PC-3 (cell line): ENCODE data around the gene STRN3. TPM values are rescaled to one million over a fixed set of nuclear protein-coding genes. Genes with fewer than 3 reads are reported as not detected.
"Not testable (repeated sequence)": the region's sequence is repeated elsewhere in the genome, so short reads cannot be mapped to it uniquely, and the experiment has no call there.

Source experiments
- ATAC-seq: fragments of 200-7000 bp; cut with Tn5 transposase; 2 replicates; pipeline ENCODE4 v1.9.1; 2020; ENCODE audit warnings: mild to moderate bottlenecking, moderate library complexity
- BruUV-seq: library from RNA; stranded (reverse); fragments of 400-500 nt; replicated peaks from 2 replicates; lab custom pipeline; 2021; lab: Mats Ljungman, UMichigan
- CTCF ChIA-PET: fragments of 300-600 bp; sonication (Branson Sonifier 250); formaldehyde crosslinking; loops from one replicate; lab custom pipeline; 2022; ENCODE audit warnings: antibody characterized with exemption; lab: Charles Lee
- POLR2A ChIA-PET: fragments of 300-600 bp; sonication (Branson Sonifier 250); formaldehyde crosslinking; loops from one replicate; lab custom pipeline; 2022; ENCODE audit warnings: antibody characterized with exemption; ENCODE audit not compliant: unreplicated experiment; lab: Charles Lee
- DNase-seq: peaks from one replicate; pipeline ENCODE4 v3.0.0-alpha.2; 2015
- H2AFZ ChIP-seq: fragments of 300-600 bp; sonication (generic); 2 replicates; pipeline ENCODE4 v1.6.0; 2016; ENCODE audit warnings: antibody characterized with exemption, low read length
- H3F3A ChIP-seq: fragments of 300-600 bp; sonication (generic); one replicate; pipeline ENCODE4 v1.6.0; 2017; ENCODE audit warnings: antibody characterized with exemption, low read length, control low read depth, mild to moderate bottlenecking; ENCODE audit not compliant: unreplicated experiment
- H3K27ac ChIP-seq: fragments of 300-600 bp; sonication (generic); 2 replicates; pipeline ENCODE4 v1.5.1; 2016; ENCODE audit warnings: mild to moderate bottlenecking, low read length
- H3K27me3 ChIP-seq: fragments of 300-600 bp; sonication (generic); 2 replicates; pipeline ENCODE4 v1.6.1; 2016; ENCODE audit warnings: low read length, mixed read lengths
- H3K36me3 ChIP-seq: fragments of 300-600 bp; sonication (generic); 2 replicates; pipeline ENCODE4 v1.6.1; 2016; ENCODE audit warnings: low read depth, mixed run types, low read length, mixed read lengths
- H3K4me1 ChIP-seq: fragments of 300-600 bp; sonication (generic); 2 replicates; pipeline ENCODE4 v1.5.1; 2016; ENCODE audit warnings: low read length; ENCODE audit not compliant: insufficient read depth
- H3K4me2 ChIP-seq: fragments of 300-600 bp; sonication (generic); 2 replicates; pipeline ENCODE4 v1.6.0; 2016; ENCODE audit warnings: low read length
- H3K4me3 ChIP-seq: fragments of 300-600 bp; sonication (generic); 2 replicates; pipeline ENCODE4 v1.5.1; 2016; ENCODE audit warnings: mild to moderate bottlenecking, low read length, mixed read lengths
- H3K79me2 ChIP-seq: fragments of 300-600 bp; sonication (generic); 2 replicates; pipeline ENCODE4 v1.6.1; 2017; ENCODE audit warnings: low read length, mixed read lengths
- H3K9ac ChIP-seq: fragments of 300-600 bp; sonication (generic); 2 replicates; pipeline ENCODE4 v1.6.0; 2016; ENCODE audit warnings: mild to moderate bottlenecking, low read length
- H3K9me2 ChIP-seq: fragments of 300-600 bp; sonication (generic); replicated peaks from 2 replicates; pipeline ENCODE4 v1.6.1; 2016; ENCODE audit warnings: mixed run types, low read length, mixed read lengths
- H3K9me3 ChIP-seq: fragments of 300-600 bp; sonication (generic); 2 replicates; pipeline ENCODE4 v1.6.1; 2016; ENCODE audit warnings: low read length, mixed read lengths
- H4K20me1 ChIP-seq: fragments of 300-600 bp; sonication (generic); 2 replicates; pipeline ENCODE4 v1.6.1; 2016; ENCODE audit warnings: low read length, mixed read lengths
- EZH2 ChIP-seq: fragments of 300-600 bp; sonication (generic); IDR thresholded peaks from one replicate; pipeline ENCODE4 v1.6.1; 2017; ENCODE audit warnings: antibody characterized with exemption, mild to moderate bottlenecking, low read length; ENCODE audit not compliant: unreplicated experiment
- EZH2phosphoT487 ChIP-seq: fragments of 300-600 bp; sonication (generic); IDR thresholded peaks from 2 replicates; pipeline ENCODE4 v1.6.1; 2018; ENCODE audit warnings: mild to moderate bottlenecking, antibody characterized with exemption, low read length, borderline replicate concordance
- intact Hi-C: fragments of 100-400 bp; cut with micrococcal nuclease; formaldehyde crosslinking; loops from 2 replicates; pipeline ENCODE4 v1.9.0; 2023
- total RNA-seq: library from RNA; depleted of rRNA; stranded (reverse); fragments of >200 nt; gene quantifications from 2 replicates; pipeline ENCODE4 v1.2.3, GENCODE V29; 2014
- TF ChIP-seq, protein P1 (sequence below): fragments of 300-600 bp; sonication (generic); conservative IDR thresholded peaks from 2 replicates; pipeline ENCODE4 v1.5.1; 2017; ENCODE audit warnings: antibody characterized with exemption, low read depth, mild to moderate bottlenecking, low read length

STRN3 gene
- total RNA-seq, 1 experiment from 2014 or later: 41.4 TPM

DNA sequence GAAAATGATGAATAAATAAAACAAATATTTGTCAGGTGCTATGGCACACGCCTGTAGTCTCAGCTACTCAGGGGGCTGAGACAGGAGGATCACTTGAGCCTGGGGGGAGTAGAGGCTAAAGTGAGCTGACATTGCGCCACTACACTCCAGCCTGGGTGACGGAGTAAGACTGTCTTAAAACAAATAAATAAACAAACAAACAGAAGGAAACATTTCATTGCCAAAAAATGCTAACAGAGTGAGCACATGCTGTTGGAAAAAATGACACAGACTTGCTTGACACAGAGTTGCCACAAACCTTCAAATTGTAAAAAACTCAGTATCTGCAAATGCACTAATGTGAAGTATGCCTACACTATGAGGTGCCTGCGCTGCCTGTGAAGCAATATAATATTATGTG, 51.6 kb downstream of the STRN3 start:
- Histone ChIP-seq H3K4me1 (peaks cover 49% of the 10 kb centered on the region), H3F3A (no peaks in the 10 kb centered on the region), H3K27ac (peak overlapping the region; percentile 2; the same call in 1 of the 2 replicates), H3K79me2 (peaks cover 96% of the 10 kb centered on the region), H3K27me3 (no peaks in the 10 kb centered on the region), H3K36me3 (no peaks in the 10 kb centered on the region), H3K9ac (no peak overlapping the region), H3K4me3 (no peak overlapping the region), H4K20me1 (no peaks in the 10 kb centered on the region), H3K9me3 (no peaks in the 10 kb centered on the region), H2AFZ (no peak overlapping the region), H3K4me2 (peak overlapping the region; percentile 7), H3K9me2 (no peaks in the 10 kb centered on the region; the same call in 1 of the 2 replicates)
- BruUV-seq: no TSS peak
- ChIA-PET POLR2A (no interaction called here), CTCF (no interaction called here)
- intact Hi-C loops: no loop called here
- DNase-seq (peak; percentile 47), ATAC-seq (peak; percentile 38)
- TF ChIP-seq, protein P1, sequence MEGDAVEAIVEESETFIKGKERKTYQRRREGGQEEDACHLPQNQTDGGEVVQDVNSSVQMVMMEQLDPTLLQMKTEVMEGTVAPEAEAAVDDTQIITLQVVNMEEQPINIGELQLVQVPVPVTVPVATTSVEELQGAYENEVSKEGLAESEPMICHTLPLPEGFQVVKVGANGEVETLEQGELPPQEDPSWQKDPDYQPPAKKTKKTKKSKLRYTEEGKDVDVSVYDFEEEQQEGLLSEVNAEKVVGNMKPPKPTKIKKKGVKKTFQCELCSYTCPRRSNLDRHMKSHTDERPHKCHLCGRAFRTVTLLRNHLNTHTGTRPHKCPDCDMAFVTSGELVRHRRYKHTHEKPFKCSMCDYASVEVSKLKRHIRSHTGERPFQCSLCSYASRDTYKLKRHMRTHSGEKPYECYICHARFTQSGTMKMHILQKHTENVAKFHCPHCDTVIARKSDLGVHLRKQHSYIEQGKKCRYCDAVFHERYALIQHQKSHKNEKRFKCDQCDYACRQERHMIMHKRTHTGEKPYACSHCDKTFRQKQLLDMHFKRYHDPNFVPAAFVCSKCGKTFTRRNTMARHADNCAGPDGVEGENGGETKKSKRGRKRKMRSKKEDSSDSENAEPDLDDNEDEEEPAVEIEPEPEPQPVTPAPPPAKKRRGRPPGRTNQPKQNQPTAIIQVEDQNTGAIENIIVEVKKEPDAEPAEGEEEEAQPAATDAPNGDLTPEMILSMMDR: no peak
- TF ChIP-seq EZH2 (no peak), EZH2phosphoT487 (no peak)

DNA sequence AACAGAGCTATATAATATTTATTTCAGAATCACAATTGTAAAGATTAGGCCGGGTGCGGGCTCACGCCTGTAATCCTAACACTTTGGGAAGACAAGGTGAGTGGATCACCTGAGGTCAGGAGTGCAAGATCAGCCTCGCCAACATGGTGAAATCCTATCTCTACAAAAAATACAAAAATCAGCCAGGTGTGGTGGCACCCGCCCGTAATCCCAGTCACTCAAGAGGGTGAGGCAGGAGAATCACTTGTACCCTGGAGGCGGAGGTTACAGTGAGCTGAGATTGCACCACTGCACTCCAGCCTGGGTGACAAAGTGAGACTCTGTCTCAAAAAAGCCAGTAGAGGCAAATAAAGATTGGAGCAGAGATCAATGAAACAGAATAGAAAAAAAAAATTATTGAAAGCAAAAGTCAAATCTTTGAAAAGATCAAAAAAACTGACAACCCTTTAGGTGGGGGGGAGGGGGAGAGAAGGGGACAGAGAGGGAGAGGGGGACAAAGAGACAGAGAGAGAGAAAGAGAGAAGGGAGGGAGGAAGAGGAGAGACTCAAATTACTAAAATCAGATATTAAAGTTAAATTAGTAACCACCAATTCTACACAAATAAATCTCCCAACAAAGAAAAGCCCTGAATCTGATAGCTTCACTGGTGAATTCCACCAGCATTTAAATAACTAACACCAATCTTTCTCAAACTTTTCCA, 53.1 kb downstream of the STRN3 start:
- DNase-seq (no peak), ATAC-seq (no peak)
- Histone ChIP-seq H3K9ac (0 out of 2 replicates have a peak overlapping the region, but pooled peaks have one; percentile 49), H3K4me3 (no peak overlapping the region), H3K4me1 (peaks cover 50% of the 10 kb centered on the region), H3K4me2 (0 out of 2 replicates have a peak overlapping the region, but pooled peaks have one; percentile 16), H3K79me2 (peaks cover 96% of the 10 kb centered on the region), H3K27ac (peak overlapping the region; percentile 90), H3K27me3 (no peaks in the 10 kb centered on the region), H3K36me3 (no peaks in the 10 kb centered on the region), H2AFZ (no peak overlapping the region), H3K9me3 (no peaks in the 10 kb centered on the region), H3K9me2 (no peaks in the 10 kb centered on the region; the same call in 1 of the 2 replicates), H4K20me1 (no peaks in the 10 kb centered on the region), H3F3A (no peaks in the 10 kb centered on the region)
- ChIA-PET CTCF (no interaction called here), POLR2A (interaction anchor here (0.6 kb wide), 1 partner anchor 54 kb away, joined by 4 read pairs; no protein-coding TSS in a partner anchor)
- no peak for TF ChIP-seq EZH2
- TF ChIP-seq EZH2phosphoT487: no peak
- TF ChIP-seq, protein P1: no peak
- no TSS peak for BruUV-seq
- intact Hi-C loops: no loop called here

DNA sequence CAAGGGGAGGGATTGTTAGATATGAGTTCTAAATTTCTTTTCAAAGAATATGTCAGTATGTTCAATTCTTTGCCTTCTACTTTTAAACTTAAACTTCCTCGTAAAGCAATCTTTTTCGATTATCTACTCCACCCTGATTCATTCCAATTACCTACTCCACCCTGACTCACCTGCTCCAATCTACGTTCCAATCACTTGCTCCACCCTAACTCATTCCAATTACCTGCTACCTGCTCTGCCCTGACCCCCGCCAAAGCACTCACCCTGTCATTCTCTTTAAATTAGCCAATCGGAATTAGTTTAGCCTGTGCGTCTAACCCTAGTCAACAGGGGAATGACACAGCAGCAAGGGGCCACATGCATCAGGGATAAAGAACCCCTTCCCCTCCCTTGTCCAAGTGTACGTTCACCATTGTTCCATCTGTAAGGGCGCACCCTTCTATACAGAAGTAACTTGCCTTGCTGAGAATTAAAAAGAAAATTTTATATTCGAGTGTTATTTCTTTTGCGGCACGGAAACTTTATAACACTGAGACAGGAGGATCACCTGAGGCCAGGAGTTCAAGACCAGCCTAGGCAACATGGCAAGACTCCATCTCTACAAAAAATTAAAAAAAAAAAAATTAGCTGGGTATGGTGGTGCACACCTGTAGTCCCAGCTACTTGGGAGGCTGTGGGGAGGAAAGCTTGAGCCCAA, 54.0 kb downstream of the STRN3 start:
- H3K9me2 ChIP-seq, H3K27me3 ChIP-seq, intact Hi-C loops, H3K36me3 ChIP-seq, H3F3A ChIP-seq, H4K20me1 ChIP-seq, BruUV-seq, H2AFZ ChIP-seq, CTCF ChIA-PET, H3K9me3 ChIP-seq: not testable (repeated sequence)
- Histone ChIP-seq H3K9ac (peak overlapping the region; percentile 49), H3K79me2 (peaks cover 96% of the 10 kb centered on the region), H3K4me1 (peaks cover 58% of the 10 kb centered on the region), H3K4me2 (peak overlapping the region; percentile 66), H3K4me3 (peak overlapping the region; percentile 19; the same call in 1 of the 2 replicates), H3K27ac (peak overlapping the region; percentile 90)
- peak; percentile 71 for DNase-seq
- peak; percentile 20; the same call in 1 of the 2 replicates for ATAC-seq
- POLR2A ChIA-PET: interaction anchor here (0.6 kb wide), 1 partner anchor 54 kb away, joined by 4 read pairs; no protein-coding TSS in a partner anchor
